Keratinocyte (primary cell): ENCODE data around the gene CD2. TPM values are rescaled to one million over a fixed set of nuclear protein-coding genes. Genes with fewer than 3 reads are reported as not detected.

ENCODE experiments used
- DNase-seq: peaks from one replicate; pipeline ENCODE4 v3.0.0-alpha.2; 2011; ENCODE audit warnings: low read depth, missing footprints, low spot score
- FAIRE-seq: peaks from 2 replicates; lab custom pipeline; 2011; peaks lifted over from hg19 to GRCh38; lab: Jason Lieb, UNC
- H2AFZ ChIP-seq: 2 replicates; pipeline ENCODE4 v1.6.0; 2012; ENCODE audit warnings: low read length, control low read depth, inconsistent platforms; ENCODE audit not compliant: control insufficient read depth
- H3K27ac ChIP-seq: 2 replicates; pipeline ENCODE4 v1.5.1; 2011; ENCODE audit warnings: low read length; ENCODE audit not compliant: control insufficient read depth, insufficient read depth
- H3K27me3 ChIP-seq: 3 replicates; pipeline ENCODE4 v1.6.0; 2011; ENCODE audit warnings: low read length; ENCODE audit not compliant: control insufficient read depth, insufficient read depth; ENCODE audit errors: extremely low read depth
- H3K36me3 ChIP-seq, 2 experiments: 2 replicates in 1 of 2; 3 replicates in 1 of 2; pipeline ENCODE4 v1.5.1; 2011; ENCODE audit warnings: low read length in 2 of 2, mild to moderate bottlenecking in 1 of 2; ENCODE audit not compliant: control insufficient read depth in 2 of 2, insufficient read depth in 2 of 2; ENCODE audit errors: extremely low read depth in 1 of 2
- H3K4me1 ChIP-seq: 3 replicates; pipeline ENCODE4 v1.5.1; 2011; ENCODE audit warnings: low read length; ENCODE audit not compliant: control insufficient read depth, insufficient read depth; ENCODE audit errors: extremely low read depth
- H3K4me2 ChIP-seq: 3 replicates; pipeline ENCODE4 v1.6.0; 2011; ENCODE audit warnings: low read depth, low read length; ENCODE audit not compliant: control insufficient read depth, insufficient read depth; ENCODE audit errors: extremely low read depth
- H3K4me3 ChIP-seq, 3 experiments: fragments of 200-600 bp in 1 of 3; sonication (generic) in 1 of 3; 2 replicates in 2 of 3; 3 replicates in 1 of 3; pipeline ENCODE4 v1.5.1; 2011 to 2016; ENCODE audit warnings: low read length in 3 of 3, mild to moderate bottlenecking in 3 of 3, control low read depth in 2 of 3, inconsistent platforms in 1 of 3, low read depth in 1 of 3, mixed read lengths in 1 of 3, mixed run types in 1 of 3, moderate library complexity in 1 of 3; ENCODE audit not compliant: control insufficient read depth in 2 of 3, insufficient read depth in 2 of 3; ENCODE audit errors: extremely low read depth in 1 of 3
- H3K79me2 ChIP-seq: 2 replicates; pipeline ENCODE4 v1.6.0; 2012; ENCODE audit warnings: low read length; ENCODE audit not compliant: control insufficient read depth, insufficient read depth
- H3K9ac ChIP-seq: 3 replicates; pipeline ENCODE4 v1.6.0; 2011; ENCODE audit warnings: low read length; ENCODE audit not compliant: control insufficient read depth, insufficient read depth; ENCODE audit errors: extremely low read depth
- H3K9me1 ChIP-seq: 3 replicates; pipeline ENCODE4 v1.6.0; 2011; ENCODE audit warnings: low read length; ENCODE audit not compliant: control insufficient read depth, insufficient read depth; ENCODE audit errors: extremely low read depth
- H3K9me3 ChIP-seq: 2 replicates; pipeline ENCODE4 v1.5.1; 2012; ENCODE audit warnings: low read depth, low read length; ENCODE audit not compliant: control insufficient read depth
- H4K20me1 ChIP-seq: 3 replicates; pipeline ENCODE4 v1.6.0; 2011; ENCODE audit warnings: low read length; ENCODE audit not compliant: control insufficient read depth, insufficient read depth; ENCODE audit errors: extremely low read depth
- CTCF ChIP-seq, 3 experiments: IDR thresholded peaks in 1 of 3; conservative IDR thresholded peaks in 1 of 3; optimal IDR thresholded peaks in 1 of 3; 2 replicates in 2 of 3; 3 replicates in 1 of 3; pipeline versions ENCODE3 to v1.5.1; 2011; ENCODE audit warnings: low read length in 3 of 3, mild to moderate bottlenecking in 3 of 3, moderate library complexity in 2 of 3, control low read depth in 1 of 3, inconsistent platforms in 1 of 3; ENCODE audit not compliant: insufficient read depth in 2 of 3; ENCODE audit errors: extremely low read depth in 1 of 3
- EZH2 ChIP-seq: IDR thresholded peaks from one replicate; pipeline ENCODE4 v1.6.1; 2012; ENCODE audit warnings: inconsistent platforms, mild to moderate bottlenecking, low read length, moderate library complexity
- dilution Hi-C: fragments of 300-500 bp; cut with MboI; formaldehyde crosslinking; loops from one replicate; pipeline ENCODE4 v1.7.0; 2020; ENCODE audit warnings: low sequenced_read_pairs; ENCODE audit not compliant: extremely low pct_ligation_motif_present
- polyA plus RNA-seq, 5 experiments: library from polyadenylated mRNA; depleted of rRNA in 3 of 5; stranded (reverse) in 3 of 5; stranded (forward) in 1 of 5; unstranded in 1 of 5; fragments of >200 nt; gene quantifications; 1 replicate in 1 of 5; 2 replicates in 3 of 5; 3 replicates in 1 of 5; pipeline versions ENCODE4 v1.2.1 to v1.2.3, GENCODE V29; 2011 to 2012; ENCODE audit warnings: missing spikeins in 2 of 5, low read depth in 1 of 5, low replicate concordance in 1 of 5

Gene CD2
- polyA plus RNA-seq, 1 donor (not counting 4 experiments of a cell fraction or from before 2014, with no cell fraction given) = not detected

GRCh38 chr1:116763787-116764465 lies 9.7 kb downstream of the CD2 start:
- DNase-seq (no peak), FAIRE-seq (no peak)
- no peaks in the 10 kb centered on the region for H3K9me1 ChIP-seq
- no peak overlapping the region for H3K4me3 ChIP-seq
- H3K27me3 ChIP-seq = no peaks in the 10 kb centered on the region
- H3K4me1 ChIP-seq = no peaks in the 10 kb centered on the region
- H3K9ac ChIP-seq = no peak overlapping the region
- no peak overlapping the region for H2AFZ ChIP-seq
- no peaks in the 10 kb centered on the region for H3K36me3 ChIP-seq
- no peaks in the 10 kb centered on the region for H3K79me2 ChIP-seq
- H3K27ac ChIP-seq = no peak overlapping the region
- peaks cover 2% of the 10 kb centered on the region for H3K9me3 ChIP-seq
- H4K20me1 ChIP-seq = no peaks in the 10 kb centered on the region
- TF ChIP-seq EZH2 (no peak), CTCF (optimal IDR thresholded peaks at IDR 0.05 in 1 of 3, IDR thresholded peaks at IDR 0.05 in 1 of 3, conservative IDR thresholded peaks at IDR 0.05 in 1 of 3; ENCODE audit: extremely low read depth in 1 of 3, insufficient read depth in 2 of 3, low read length in 3 of 3) (peak; percentile 50 to 61 (median 60))
- dilution Hi-C loops = no loop called here
- no peak overlapping the region for H3K4me2 ChIP-seq

- H3K9me3 ChIP-seq = peaks cover 2% of the 10 kb centered on the region
- TF ChIP-seq CTCF (optimal IDR thresholded peaks at IDR 0.05 in 1 of 3, IDR thresholded peaks at IDR 0.05 in 1 of 3, conservative IDR thresholded peaks at IDR 0.05 in 1 of 3; ENCODE audit: extremely low read depth in 1 of 3, insufficient read depth in 2 of 3, low read length in 3 of 3) (peak in 1 of 3 experiments; percentile 1), EZH2 (no peak)
- DNase-seq = no peak
- H4K20me1 ChIP-seq = no peaks in the 10 kb centered on the region
- no peak overlapping the region for H3K4me3 ChIP-seq
- dilution Hi-C loops = no loop called here
- FAIRE-seq = no peak
- H3K9me1 ChIP-seq = no peaks in the 10 kb centered on the region
- H3K27ac ChIP-seq = no peak overlapping the region
- H3K4me1 ChIP-seq = peaks cover under 1% of the 10 kb centered on the region
- no peak overlapping the region for H3K4me2 ChIP-seq
- no peaks in the 10 kb centered on the region for H3K27me3 ChIP-seq
- no peak overlapping the region for H2AFZ ChIP-seq
- no peak overlapping the region for H3K9ac ChIP-seq
- no peaks in the 10 kb centered on the region for H3K36me3 ChIP-seq
- no peaks in the 10 kb centered on the region for H3K79me2 ChIP-seq
Measured at GRCh38 chr1:116764466-116764898, 10.3 kb downstream of the CD2 start.
